Inflammatory macrophage treated with lipopolysaccharide for 4 hours (primary cell): ENCODE data around the gene RAI1.

Experiments
- DNase-seq: peaks from one replicate; pipeline ENCODE4 v3.0.0-alpha.2; 2020

Gene RAI1

GRCh38 chr17:17719199-17719940 lies 38.1 kb downstream of the RAI1 start:
- no peak for DNase-seq

- no peak for DNase-seq
Observed at GRCh38 chr17:17719966-17720543, 38.8 kb downstream of the RAI1 start.

GRCh38 chr17:17721140-17721668 lies 39.9 kb downstream of the RAI1 start:
- DNase-seq = no peak

GRCh38 chr17:17722081-17722905 lies 41.0 kb downstream of the RAI1 start:
- DNase-seq = no peak

GRCh38 chr17:17722906-17723353 lies 41.7 kb downstream of the RAI1 start:
- DNase-seq = no peak

GRCh38 chr17:17723354-17724261 lies 42.4 kb downstream of the RAI1 start:
- DNase-seq = no peak

GRCh38 chr17:17724307-17725010 lies 43.2 kb downstream of the RAI1 start:
- peak; percentile 16 for DNase-seq

- DNase-seq = no peak
Observed at GRCh38 chr17:17725011-17725751, 43.9 kb downstream of the RAI1 start.

GRCh38 chr17:17725752-17726457 lies 44.6 kb downstream of the RAI1 start:
- no peak for DNase-seq

GRCh38 chr17:17726458-17727060 lies 45.3 kb downstream of the RAI1 start:
- peak; percentile 17 for DNase-seq

GRCh38 chr17:17727111-17727659 lies 45.9 kb downstream of the RAI1 start:
- DNase-seq = peak; percentile 16

- DNase-seq = no peak
Observed at GRCh38 chr17:17728146-17728545, 46.9 kb downstream of the RAI1 start.

GRCh38 chr17:17728550-17729251 lies 47.4 kb downstream of the RAI1 start:
- DNase-seq = no peak

GRCh38 chr17:17729620-17730249 lies 48.5 kb downstream of the RAI1 start:
- DNase-seq = no peak

GRCh38 chr17:17730250-17730935 lies 49.1 kb downstream of the RAI1 start:
- DNase-seq = no peak

GRCh38 chr17:17732444-17732843 lies 51.2 kb downstream of the RAI1 start:
- no peak for DNase-seq

GRCh38 chr17:17732892-17733670 lies 51.8 kb downstream of the RAI1 start:
- DNase-seq = no peak
